Chondrocyte (in vitro differentiated cells): Measurements from ENCODE around the gene ZNF407. TPM values are rescaled to one million over a fixed set of nuclear protein-coding genes. Genes with fewer than 3 reads are reported as not detected.

Experiments used
- DNase-seq: peaks from one replicate; pipeline ENCODE4 v3.0.0; 2021; ENCODE audit warnings: mixed read lengths, low spot score
- H3K27ac Mint-ChIP-seq: one replicate; pipeline ENCODE4 v1.8.0; 2021; ENCODE audit warnings: mild to moderate bottlenecking, moderate library complexity, mixed read lengths; ENCODE audit not compliant: unreplicated experiment
- H3K27me3 Mint-ChIP-seq: 2 replicates; pipeline ENCODE4 v1.8.0; 2021; ENCODE audit warnings: low read depth, mixed read lengths
- H3K36me3 Mint-ChIP-seq: 2 replicates; pipeline ENCODE4 v1.8.0; 2021; ENCODE audit warnings: low read depth, mixed read lengths
- H3K4me1 Mint-ChIP-seq: 2 replicates; pipeline ENCODE4 v1.8.0; 2021; ENCODE audit warnings: low read depth, mild to moderate bottlenecking, mixed read lengths
- H3K4me3 Mint-ChIP-seq: one replicate; pipeline ENCODE4 v1.8.0; 2021; ENCODE audit warnings: mild to moderate bottlenecking, moderate library complexity, mixed read lengths; ENCODE audit not compliant: unreplicated experiment
- H3K9me3 Mint-ChIP-seq: 2 replicates; pipeline ENCODE4 v1.8.0; 2021; ENCODE audit warnings: low read depth, mixed read lengths
- total RNA-seq: library from RNA; stranded (reverse); gene quantifications from 3 replicates; pipeline ENCODE4 v1.2.1, GENCODE V29; 2021
- TF ChIP-seq, protein P1 (sequence below): fragments of 200-600 bp; sonication (generic); IDR thresholded peaks from 2 replicates; pipeline ENCODE4 v1.5.0; 2021; ENCODE audit warnings: antibody characterized with exemption, mild to moderate bottlenecking, moderate library complexity

ZNF407 gene
- total RNA-seq, 1 donor from 2014 or later = 10.4 TPM

DNA sequence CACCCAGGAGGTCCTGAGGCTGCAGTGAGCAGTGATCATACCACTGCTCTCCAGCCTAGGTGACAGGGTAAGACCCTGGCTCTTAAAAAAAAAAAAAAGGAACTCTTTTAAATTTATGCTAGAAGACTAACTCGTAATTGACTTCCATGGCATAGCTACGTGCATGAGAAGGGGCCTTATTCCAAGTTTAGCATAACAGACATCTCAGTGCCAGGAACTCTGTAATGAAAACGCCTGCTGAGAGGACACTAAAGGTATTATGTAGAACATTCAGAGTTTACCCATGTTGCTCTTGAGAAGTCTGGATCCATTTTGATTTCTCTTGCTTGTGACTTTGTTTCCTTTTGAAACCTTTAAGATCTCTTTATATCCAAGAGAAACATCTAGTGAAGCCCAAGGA is 276.0 kb downstream of the ZNF407 start:
- DNase-seq = no peak
- H3K4me1 Mint-ChIP-seq = peaks cover 15% of the 10 kb centered on the region
- TF ChIP-seq, protein P1, sequence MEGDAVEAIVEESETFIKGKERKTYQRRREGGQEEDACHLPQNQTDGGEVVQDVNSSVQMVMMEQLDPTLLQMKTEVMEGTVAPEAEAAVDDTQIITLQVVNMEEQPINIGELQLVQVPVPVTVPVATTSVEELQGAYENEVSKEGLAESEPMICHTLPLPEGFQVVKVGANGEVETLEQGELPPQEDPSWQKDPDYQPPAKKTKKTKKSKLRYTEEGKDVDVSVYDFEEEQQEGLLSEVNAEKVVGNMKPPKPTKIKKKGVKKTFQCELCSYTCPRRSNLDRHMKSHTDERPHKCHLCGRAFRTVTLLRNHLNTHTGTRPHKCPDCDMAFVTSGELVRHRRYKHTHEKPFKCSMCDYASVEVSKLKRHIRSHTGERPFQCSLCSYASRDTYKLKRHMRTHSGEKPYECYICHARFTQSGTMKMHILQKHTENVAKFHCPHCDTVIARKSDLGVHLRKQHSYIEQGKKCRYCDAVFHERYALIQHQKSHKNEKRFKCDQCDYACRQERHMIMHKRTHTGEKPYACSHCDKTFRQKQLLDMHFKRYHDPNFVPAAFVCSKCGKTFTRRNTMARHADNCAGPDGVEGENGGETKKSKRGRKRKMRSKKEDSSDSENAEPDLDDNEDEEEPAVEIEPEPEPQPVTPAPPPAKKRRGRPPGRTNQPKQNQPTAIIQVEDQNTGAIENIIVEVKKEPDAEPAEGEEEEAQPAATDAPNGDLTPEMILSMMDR = no peak
- H3K36me3 Mint-ChIP-seq = no peaks in the 10 kb centered on the region
- H3K27ac Mint-ChIP-seq = no peak overlapping the region
- no peak overlapping the region for H3K4me3 Mint-ChIP-seq
- no peaks in the 10 kb centered on the region for H3K9me3 Mint-ChIP-seq
- no peaks in the 10 kb centered on the region for H3K27me3 Mint-ChIP-seq

DNA sequence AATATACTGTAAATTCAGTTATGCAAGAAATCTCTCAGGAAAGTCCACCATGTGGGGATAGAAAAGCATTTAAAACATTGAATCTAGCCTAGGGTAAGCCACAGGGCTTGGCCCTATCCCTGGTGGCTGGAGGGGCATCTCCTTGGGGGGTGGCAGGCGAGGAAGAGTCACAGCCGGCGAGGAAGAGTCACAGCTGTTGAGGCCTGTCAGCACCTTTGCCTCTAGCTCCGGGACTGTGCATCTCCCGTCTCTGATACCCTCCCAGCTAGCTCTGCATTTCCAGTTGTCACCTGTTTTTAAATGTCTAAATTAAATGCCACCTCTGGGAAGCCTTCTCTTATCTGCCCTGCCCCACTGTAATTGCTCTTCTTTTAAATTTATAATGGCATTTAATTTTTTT is 276.7 kb downstream of the ZNF407 start:
- no peak overlapping the region for H3K27ac Mint-ChIP-seq
- no peaks in the 10 kb centered on the region for H3K36me3 Mint-ChIP-seq
- H3K4me1 Mint-ChIP-seq = peaks cover 14% of the 10 kb centered on the region
- DNase-seq = no peak
- no peak overlapping the region for H3K4me3 Mint-ChIP-seq
- H3K27me3 Mint-ChIP-seq = no peaks in the 10 kb centered on the region
- TF ChIP-seq, protein P1 = no peak
- no peaks in the 10 kb centered on the region for H3K9me3 Mint-ChIP-seq

DNA sequence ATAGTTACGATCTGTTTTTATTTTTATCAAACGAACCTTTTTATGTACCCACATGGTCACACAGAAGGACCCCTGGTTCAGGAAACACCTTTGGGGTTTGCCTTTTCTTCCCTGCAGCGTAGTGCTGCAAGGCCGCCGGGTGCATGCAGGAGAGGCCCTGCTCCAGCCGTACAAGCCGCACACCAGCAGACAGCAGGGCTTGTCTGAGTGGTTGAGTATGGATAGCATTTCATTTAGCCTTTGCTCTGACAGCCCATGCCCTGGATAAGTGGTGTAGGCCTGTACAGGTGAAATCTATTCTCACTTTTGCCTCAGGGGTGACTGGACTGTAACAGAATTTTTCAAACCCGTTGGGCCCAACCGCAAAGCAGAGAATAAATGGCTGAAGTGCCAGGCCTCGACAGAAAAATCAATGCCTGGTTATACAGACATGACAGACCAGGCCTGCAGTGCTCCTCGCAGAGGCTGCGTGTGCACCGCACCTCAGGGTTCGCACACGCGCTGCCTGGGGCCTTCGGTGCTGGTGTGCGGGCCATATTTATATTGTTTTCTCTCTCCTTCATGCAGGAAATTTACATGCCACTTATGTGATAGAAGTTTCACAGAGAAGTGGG is 279.1 kb downstream of the ZNF407 start:
- H3K36me3 Mint-ChIP-seq = peaks cover 5% of the 10 kb centered on the region
- peaks cover 3% of the 10 kb centered on the region for H3K4me1 Mint-ChIP-seq
- H3K9me3 Mint-ChIP-seq = no peaks in the 10 kb centered on the region
- TF ChIP-seq, protein P1 = no peak
- no peak overlapping the region for H3K4me3 Mint-ChIP-seq
- no peaks in the 10 kb centered on the region for H3K27me3 Mint-ChIP-seq
- no peak for DNase-seq
- H3K27ac Mint-ChIP-seq = no peak overlapping the region

DNA sequence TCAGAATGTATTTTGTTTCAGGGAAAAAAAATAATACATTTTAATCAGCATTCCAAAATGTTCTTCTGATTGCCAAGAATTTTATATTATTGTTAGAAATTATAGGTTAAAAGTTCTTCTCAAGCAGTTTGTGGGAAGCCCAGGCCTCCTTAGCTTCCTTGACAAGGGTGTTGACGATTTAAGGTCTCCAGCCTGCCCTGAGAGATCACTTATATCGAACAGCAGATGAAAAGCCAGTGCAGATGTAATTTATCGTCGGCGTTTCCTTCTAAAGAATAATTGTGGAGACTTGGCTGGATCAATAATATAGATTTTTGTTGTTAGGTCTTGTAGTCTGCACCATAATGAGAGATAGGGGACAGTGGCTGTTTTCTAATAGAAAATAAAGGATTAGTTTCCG is 280.6 kb downstream of the ZNF407 start:
- Mint-ChIP-seq H3K27me3 (no peaks in the 10 kb centered on the region), H3K4me1 (peaks cover 3% of the 10 kb centered on the region), H3K27ac (no peak overlapping the region), H3K4me3 (no peak overlapping the region), H3K36me3 (peaks cover 8% of the 10 kb centered on the region), H3K9me3 (no peaks in the 10 kb centered on the region)
- TF ChIP-seq, protein P1 = no peak
- no peak for DNase-seq

DNA sequence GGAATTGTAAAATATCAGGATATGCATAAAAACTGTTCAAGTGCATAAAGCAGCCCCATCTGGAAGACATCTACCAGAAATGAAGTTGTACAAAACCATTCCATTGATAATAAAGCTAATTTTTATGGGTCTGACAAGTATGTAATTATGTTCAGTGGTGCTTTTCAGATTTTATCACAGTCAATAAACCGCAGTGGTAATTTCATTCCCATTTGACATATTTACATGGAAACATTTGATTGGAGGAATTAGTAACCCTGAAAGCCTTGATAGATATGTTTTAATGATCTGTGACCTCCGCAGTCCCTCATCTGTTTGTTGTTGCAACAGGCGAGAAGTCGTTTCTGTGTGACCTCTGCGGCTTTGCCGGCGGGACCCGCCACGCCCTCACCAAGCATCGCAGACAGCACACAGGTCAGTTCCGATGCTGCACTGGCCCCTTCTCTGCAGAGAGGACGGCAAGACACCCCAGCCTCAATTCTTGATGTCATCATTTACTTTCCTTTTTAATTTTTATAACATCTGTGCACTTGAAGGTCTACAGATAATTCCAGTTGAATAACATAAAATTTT is 283.1 kb downstream of the ZNF407 start:
- no peaks in the 10 kb centered on the region for H3K27me3 Mint-ChIP-seq
- peaks cover 12% of the 10 kb centered on the region for H3K36me3 Mint-ChIP-seq
- no peaks in the 10 kb centered on the region for H3K9me3 Mint-ChIP-seq
- peaks cover 3% of the 10 kb centered on the region for H3K4me1 Mint-ChIP-seq
- no peak for DNase-seq
- no peak overlapping the region for H3K27ac Mint-ChIP-seq
- no peak overlapping the region for H3K4me3 Mint-ChIP-seq
- TF ChIP-seq, protein P1 = no peak
